Daoy (cell line): ENCODE measurements around the gene SGSH. TPM values are rescaled to one million over a fixed set of nuclear protein-coding genes. Genes with fewer than 3 reads are reported as not detected.

Experiments
- DNase-seq: peaks from one replicate; pipeline ENCODE4 v3.0.0-alpha.2; 2015; ENCODE audit warnings: low read depth
- total RNA-seq: library from RNA; depleted of rRNA; stranded (reverse); fragments of >200 nt; shearing (Covaris generic); gene quantifications from 2 replicates; pipeline ENCODE4 v1.2.3, GENCODE V29; 2014; rRNA removed

Gene SGSH
- total RNA-seq, 1 experiment from 2014 or later = 2.1 TPM

GRCh38 chr17:80183581-80184422 lies 36.3 kb downstream of the SGSH start:
- DNase-seq = no peak

DNA sequence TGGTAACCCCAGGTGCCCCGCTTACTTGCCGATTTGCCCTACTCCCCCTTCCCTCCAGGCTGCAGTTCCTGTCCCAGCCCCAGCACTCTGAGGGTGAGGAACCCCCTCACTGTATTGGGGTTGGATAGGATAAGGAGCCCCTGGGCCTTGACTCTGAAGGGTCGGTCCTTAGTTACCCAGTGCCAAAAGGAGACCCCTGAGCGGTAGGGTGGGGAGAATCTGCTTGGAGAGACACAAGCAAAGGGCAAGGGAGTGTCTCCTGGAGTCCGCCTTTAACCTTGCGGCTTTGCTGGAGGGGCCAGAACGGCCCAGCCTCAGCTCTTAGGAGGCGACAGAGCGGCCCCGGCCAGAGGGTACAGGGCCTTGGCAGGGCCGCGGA lies 37.3 kb downstream of the SGSH start:
- DNase-seq = no peak

- no peak for DNase-seq
These were observed 37.9 kb downstream of the SGSH start for GRCh38 chr17:80182118-80182844.

DNA sequence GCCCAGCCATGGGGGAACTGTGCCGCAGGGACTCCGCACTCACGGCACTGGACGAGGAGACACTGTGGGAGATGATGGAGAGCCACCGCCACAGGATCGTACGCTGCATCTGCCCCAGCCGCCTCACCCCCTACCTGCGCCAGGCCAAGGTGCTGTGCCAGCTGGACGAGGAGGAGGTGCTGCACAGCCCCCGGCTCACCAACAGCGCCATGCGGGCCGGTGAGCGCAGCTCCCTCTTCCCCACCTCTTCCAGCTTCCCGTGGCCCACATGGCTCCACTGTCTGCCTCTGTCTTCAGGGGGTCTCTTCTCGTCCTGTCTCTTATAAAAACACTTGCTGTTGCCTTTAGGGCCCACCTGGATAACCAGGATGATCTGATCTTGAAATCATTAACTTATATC lies 38.7 kb downstream of the SGSH start:
- DNase-seq = no peak

GRCh38 chr17:80180192-80180591 lies 39.9 kb downstream of the SGSH start:
- DNase-seq = no peak

DNA sequence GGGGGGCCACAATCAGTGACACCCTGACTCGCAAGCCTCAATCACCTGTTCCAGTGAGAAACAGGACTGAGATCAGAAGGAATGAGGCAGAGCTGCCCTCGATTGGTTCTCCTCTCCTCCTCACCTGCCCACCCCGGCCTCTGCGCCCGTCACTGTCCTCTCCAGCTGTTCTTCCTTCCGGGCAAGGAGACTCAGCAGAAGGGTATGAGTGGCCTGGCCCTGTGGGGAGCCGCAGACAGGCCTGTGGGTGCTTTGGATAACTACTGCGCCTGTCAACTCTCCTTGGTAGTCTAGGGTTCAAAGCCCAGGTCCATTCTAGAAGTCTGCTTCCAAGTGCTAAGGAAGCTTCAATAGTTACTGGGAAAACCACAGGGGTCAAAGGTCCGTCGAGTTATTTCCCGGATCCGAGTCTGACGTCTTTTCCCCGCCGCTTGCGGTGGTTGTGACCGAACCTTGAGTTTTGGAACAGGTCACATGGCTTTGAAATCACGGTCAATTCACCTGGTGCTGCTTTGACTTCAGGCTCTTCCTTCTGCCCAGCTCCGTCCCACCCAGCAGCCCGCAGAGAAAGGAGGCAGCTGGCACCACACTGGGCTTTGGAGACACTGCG lies 42.0 kb downstream of the SGSH start:
- no peak for DNase-seq

GRCh38 chr17:80176757-80177156 lies 43.4 kb downstream of the SGSH start:
- DNase-seq = no peak

DNA sequence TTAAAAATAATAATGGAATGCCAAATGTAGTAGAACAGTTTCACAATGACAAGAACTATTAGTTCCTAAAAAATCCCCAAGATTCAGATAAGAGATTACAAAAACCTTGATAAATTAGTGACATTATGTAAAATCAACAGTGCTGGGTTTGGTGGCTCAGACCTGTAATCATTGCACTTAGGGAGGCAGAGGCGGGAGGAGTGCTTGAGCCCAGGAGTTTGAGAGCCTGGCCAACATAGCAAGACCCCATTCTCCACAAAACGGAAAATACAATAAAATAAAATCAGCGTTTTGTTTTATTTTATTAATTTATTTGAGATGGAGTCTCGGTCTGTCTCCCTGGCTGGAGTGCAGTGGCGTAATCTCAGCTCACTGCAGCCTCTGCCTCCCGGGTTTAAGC lies 46.2 kb downstream of the SGSH start:
- no peak for DNase-seq

DNA sequence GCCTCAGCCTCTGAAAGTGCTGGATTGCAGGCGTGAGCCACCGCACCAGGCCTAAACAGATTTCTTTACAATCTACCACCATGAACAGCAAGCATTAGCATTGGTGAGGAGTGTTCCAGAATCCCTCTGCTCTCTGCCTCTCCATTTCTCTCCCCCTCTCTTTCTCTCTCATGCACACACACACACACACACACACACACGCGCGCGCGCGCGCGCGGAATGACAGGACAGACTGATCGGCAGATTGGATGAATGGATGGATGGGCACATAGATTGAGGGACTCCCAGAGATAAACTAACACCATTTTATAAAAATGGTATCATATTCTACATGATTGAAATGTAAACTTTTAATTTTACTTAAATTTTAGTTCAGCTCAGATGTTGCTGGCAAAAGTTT lies 47.0 kb downstream of the SGSH start:
- DNase-seq = no peak

DNA sequence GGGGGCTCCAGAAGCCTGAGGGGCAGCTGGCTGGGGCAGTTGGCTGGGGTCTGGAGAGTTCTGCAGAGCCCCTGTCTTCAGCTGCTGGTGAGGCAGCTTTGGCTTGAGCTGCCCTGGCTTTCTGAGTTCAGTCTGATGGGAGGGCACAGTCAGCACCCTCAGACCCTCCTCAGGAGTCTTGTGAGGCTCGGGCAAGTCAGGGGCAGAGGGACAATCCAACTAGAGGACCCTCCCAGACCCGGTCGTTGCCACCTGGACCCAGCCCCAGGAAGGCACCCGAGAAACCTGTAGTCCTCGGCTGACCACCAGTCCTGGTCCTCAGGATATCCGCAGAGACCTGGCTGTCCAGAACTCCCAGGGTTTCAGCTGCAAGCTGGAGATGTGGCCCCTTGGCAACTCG lies 48.5 kb downstream of the SGSH start:
- DNase-seq = no peak

DNA sequence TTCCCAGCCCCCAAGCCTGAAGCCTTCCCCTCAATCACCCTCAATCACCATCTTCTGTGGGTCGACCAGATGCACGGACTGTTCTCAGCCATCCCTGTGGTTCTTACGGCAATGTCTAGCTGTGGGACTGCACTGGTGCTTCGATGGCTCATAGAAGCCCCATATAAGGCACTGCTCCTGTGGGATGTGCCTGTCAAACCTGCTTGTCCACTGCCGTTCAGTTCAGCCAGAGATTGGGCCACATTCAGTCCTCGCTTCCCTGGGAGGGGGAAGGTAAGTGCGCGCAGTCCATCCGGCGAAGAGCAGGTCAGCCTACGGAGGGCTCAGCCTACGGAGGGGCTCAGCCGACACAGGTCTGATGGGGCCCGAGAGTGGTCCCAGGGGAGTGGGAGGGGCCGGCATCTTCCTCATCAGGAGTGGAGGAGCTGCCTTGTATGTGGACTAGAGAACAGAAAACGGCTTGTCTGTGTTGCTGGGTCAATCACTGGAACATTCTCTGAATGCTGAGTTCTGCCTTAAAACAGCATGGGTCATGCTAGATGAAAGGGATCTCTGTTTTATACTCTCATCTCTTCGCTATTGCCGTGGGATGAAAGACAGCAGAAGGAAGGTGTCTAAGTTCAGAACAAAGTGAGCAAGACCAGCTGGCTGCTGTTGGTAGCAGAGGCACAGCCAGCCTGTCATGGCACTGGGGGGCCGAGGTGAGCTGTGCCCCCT lies 50.2 kb downstream of the SGSH start, which contains the start of gene CARD14:
TSS of gene CARD14 (plus strand) at position 247 of the 717 bp plus-strand sequence. CDS start 11,409 bp downstream, outside the sequence.
- DNase-seq = no peak

DNA sequence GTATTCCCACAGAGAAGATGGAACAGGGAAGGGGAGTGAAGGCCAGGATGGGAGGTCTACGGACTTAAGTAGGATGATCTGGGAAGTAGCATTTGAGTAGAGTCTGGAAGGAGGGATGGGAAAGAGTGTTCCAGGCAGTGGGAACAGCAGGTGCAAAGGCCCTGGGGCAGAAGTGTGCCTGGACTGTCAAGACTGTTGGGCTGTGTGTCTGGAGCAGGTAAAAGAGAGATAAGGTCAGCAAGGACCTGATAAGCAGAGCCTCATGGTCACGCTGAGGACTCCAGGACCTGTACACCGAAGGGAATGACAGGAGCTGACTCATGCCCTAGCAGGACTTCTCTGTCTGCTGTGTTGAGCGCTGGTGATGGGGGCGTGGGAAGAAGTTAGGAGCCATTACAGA lies 51.0 kb downstream of the SGSH start:
- no peak for DNase-seq

- DNase-seq = no peak
These were observed 51.8 kb downstream of the SGSH start for GRCh38 chr17:80168371-80168770.

DNA sequence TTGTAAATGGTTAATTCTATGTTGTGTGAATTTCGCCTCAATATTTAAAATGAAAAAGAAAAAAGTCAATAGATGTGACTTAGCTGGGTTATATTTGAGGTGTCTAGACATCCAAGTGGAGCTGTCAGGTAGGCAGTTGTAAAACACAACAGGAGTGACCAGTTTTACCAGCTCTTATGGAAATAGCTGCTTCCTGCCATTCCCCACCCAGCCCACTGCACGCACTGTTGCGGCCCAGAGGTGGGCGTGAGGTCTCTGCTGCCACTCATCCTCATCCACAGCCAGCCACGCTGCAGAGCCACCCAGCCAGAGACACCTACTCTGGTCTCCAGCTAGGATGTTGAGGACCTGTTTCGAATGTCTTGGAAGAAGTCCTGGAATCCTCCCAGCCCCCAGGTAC lies 53.7 kb downstream of the SGSH start:
- no peak for DNase-seq

GRCh38 chr17:80164185-80164584 lies 55.9 kb downstream of the SGSH start:
- no peak for DNase-seq

- DNase-seq = no peak
These were observed 56.8 kb downstream of the SGSH start for GRCh38 chr17:80163336-80163735.

- no peak for DNase-seq
These were observed 59.6 kb downstream of the SGSH start for GRCh38 chr17:80160536-80160935.

Other genes starting within 250 kb of the SGSH start
- gene TBC1D16, start 184.5 kb downstream of the SGSH start, total RNA-seq = 20.3 and 26.5 TPM in 2 replicates
- 1.3 and 1.7 TPM in 2 replicates for gene CCDC40, start 183.7 kb downstream of the SGSH start, total RNA-seq
- gene GAA, start 118.8 kb downstream of the SGSH start, total RNA-seq = 1.5 and 3.1 TPM in 2 replicates
- gene EIF4A3, start 73.2 kb downstream of the SGSH start, total RNA-seq = 105 and 186 TPM in 2 replicates
- not detected in 2 replicates for gene CARD14, start 50.3 kb downstream of the SGSH start, total RNA-seq
- 0.69 and 1.9 TPM in 2 replicates for gene SLC26A11, start 94 bp upstream of the SGSH start, total RNA-seq
- 19.0 and 22.2 TPM in 2 replicates for gene RNF213, start 40.5 kb upstream of the SGSH start, total RNA-seq
- gene ENDOV, start 194.8 kb upstream of the SGSH start, total RNA-seq = 22.4 and 24.6 TPM in 2 replicates